SK-N-SH (cell line): ENCODE measurements around the gene MGAM2.

ENCODE experiments used
- EZH2phosphoT487 ChIP-seq: fragments of 200-600 bp; sonication (generic); IDR thresholded peaks from 2 replicates; pipeline ENCODE4 v1.6.1; 2017; ENCODE audit warnings: low read depth, mixed run types, mild to moderate bottlenecking, antibody characterized with exemption, moderate library complexity, borderline replicate concordance
- POLR2AphosphoS5 ChIP-seq: IDR thresholded peaks from 2 replicates; pipeline ENCODE4 v1.6.1; 2012; ENCODE audit warnings: low read depth, low read length

DNA sequence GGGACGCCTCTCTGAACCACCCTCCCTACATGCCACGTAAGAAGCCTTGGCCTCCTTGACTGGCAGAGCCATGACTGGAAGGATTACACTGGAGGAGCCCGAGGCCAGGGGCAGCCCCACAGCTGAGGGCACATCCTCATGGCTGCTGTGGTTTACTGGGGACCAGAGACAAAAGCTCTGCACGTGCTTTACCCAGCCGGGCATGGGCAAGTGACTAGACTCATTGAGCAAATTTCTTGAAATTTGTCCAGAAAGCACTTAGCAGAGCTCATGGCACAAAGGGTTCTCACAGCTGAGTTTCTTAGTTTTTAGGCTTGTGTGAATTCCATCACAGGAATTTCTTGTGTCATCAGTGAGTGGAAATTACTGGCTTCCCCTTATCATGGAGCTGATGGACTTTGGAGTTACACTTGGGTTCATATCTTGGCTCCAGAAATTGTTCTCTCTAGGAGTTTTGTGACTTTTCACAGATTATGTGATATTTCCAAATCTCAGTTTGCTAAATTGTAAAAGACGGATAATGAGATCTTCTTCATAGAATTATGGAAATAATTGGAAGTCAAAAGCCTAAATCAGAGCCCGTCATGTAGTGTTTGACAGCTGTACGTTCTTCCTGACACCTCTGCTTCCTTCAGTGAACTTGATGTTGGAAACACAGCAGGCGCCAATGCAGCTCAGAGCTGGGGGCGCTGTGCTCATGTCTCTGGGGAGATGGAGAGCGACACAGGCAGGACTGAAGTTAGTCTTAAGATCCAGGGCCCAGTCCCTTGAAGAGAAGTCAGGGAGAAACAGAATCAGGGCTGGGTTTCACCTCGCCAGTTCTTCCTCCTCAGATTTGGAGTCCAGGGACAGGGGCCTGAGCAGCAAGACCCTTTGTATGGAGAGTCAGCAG is 47.7 kb upstream of the MGAM2 start:
- TF ChIP-seq POLR2AphosphoS5, result no peak
- no peak for TF ChIP-seq EZH2phosphoT487
